Endodermal cell (in vitro differentiated cells): ENCODE results near the gene POR. TPM values are rescaled to one million over a fixed set of nuclear protein-coding genes. Genes with fewer than 3 reads are reported as not detected.
A peak's percentile ranks its signal among the peaks of the same experiment; 100 is the strongest.
"Not testable (repeated sequence)": the region's sequence is repeated elsewhere in the genome, so short reads cannot be mapped to it uniquely, and the experiment has no call there.

Source experiments
- DNase-seq: peaks from one replicate; pipeline ENCODE4 v3.0.0-alpha.2; 2017
- H3K27ac ChIP-seq: 2 replicates; pipeline ENCODE4 v1.5.1; 2013; ENCODE audit warnings: mild to moderate bottlenecking, low read depth, low read length, moderate library complexity
- H3K27me3 ChIP-seq: 2 replicates; pipeline ENCODE4 v1.6.1; 2013; ENCODE audit warnings: mild to moderate bottlenecking, low read length, moderate library complexity; ENCODE audit not compliant: insufficient read depth, control insufficient read depth, poor library complexity, severe bottlenecking
- H3K36me3 ChIP-seq: 2 replicates; pipeline ENCODE4 v1.7.0; 2013; ENCODE audit warnings: mild to moderate bottlenecking, low read length, moderate library complexity; ENCODE audit not compliant: control insufficient read depth, insufficient read depth
- H3K4me1 ChIP-seq: one replicate; pipeline ENCODE4 v1.7.0; 2013; ENCODE audit warnings: low read length; ENCODE audit not compliant: control insufficient read depth, insufficient read depth
- H3K4me3 ChIP-seq: 2 replicates; pipeline ENCODE4 v1.5.1; 2013; ENCODE audit warnings: mild to moderate bottlenecking, low read length, moderate library complexity
- H3K9ac ChIP-seq: 2 replicates; pipeline ENCODE4 v1.6.1; 2013; ENCODE audit warnings: mild to moderate bottlenecking, low read length, moderate library complexity; ENCODE audit not compliant: poor library complexity, severe bottlenecking; ENCODE audit errors: extremely low read depth
- H3K9me3 ChIP-seq: 2 replicates; pipeline ENCODE4 v1.6.1; 2013; ENCODE audit warnings: mild to moderate bottlenecking, low read length, moderate library complexity; ENCODE audit not compliant: control insufficient read depth
- H3K27ac Mint-ChIP-seq: 2 replicates; pipeline ENCODE4 v1.8.0; 2020; ENCODE audit warnings: mixed read lengths
- H3K27me3 Mint-ChIP-seq: 2 replicates; pipeline ENCODE4 v1.8.0; 2021; ENCODE audit warnings: mild to moderate bottlenecking, mixed read lengths; ENCODE audit not compliant: insufficient read depth
- H3K36me3 Mint-ChIP-seq: 2 replicates; pipeline ENCODE4 v1.8.0; 2020; ENCODE audit warnings: low read depth, mixed read lengths
- H3K4me1 Mint-ChIP-seq: 2 replicates; pipeline ENCODE4 v1.8.0; 2020; ENCODE audit warnings: mixed read lengths
- H3K4me3 Mint-ChIP-seq: 2 replicates; pipeline ENCODE4 v1.8.0; 2020; ENCODE audit warnings: mild to moderate bottlenecking, moderate library complexity, mixed read lengths
- H3K9me3 Mint-ChIP-seq: 2 replicates; pipeline ENCODE4 v1.8.0; 2020; ENCODE audit warnings: mild to moderate bottlenecking, mixed read lengths
- CTCF ChIP-seq: fragments of 200-600 bp; sonication (generic); conservative IDR thresholded peaks from 2 replicates; pipeline ENCODE4 v1.5.0; 2021; ENCODE audit warnings: antibody characterized with exemption, mild to moderate bottlenecking
- WGBS, 2 experiments: methylation state at CpG; one replicate each; pipeline versions ENCODE4 v1.1.5 to v1.1.7; 2013; ENCODE audit warnings: missing lambda C conversion rate in 2 of 2, mixed read lengths in 1 of 2; ENCODE audit not compliant: insufficient coverage in 1 of 2, insufficient read length in 1 of 2; 5-methylcytosine and 5-hydroxymethylcytosine counted together
- total RNA-seq, 2 donors: library from RNA; stranded (reverse); fragmentation: NEBNext Ultra II Directional in 1 of 2; extraction: Animal tissue kit (Norgen Biotek cat#: 25700) in 1 of 2; gene quantifications; 2 replicates in 1 of 2; 3 replicates in 1 of 2; pipeline ENCODE4 v1.2.1, GENCODE V29; 2021

The POR gene
- total RNA-seq, 2 donors from 2014 or later = 85.2 to 92.9 TPM

- Histone ChIP-seq H3K27me3 (no peaks in the 10 kb centered on the region), H3K9ac (no peak overlapping the region), H3K4me1 (no peaks in the 10 kb centered on the region), H3K4me3 (no peak overlapping the region), H3K36me3 (no peaks in the 10 kb centered on the region), H3K27ac (no peak overlapping the region), H3K9me3 (no peaks in the 10 kb centered on the region)
- TF ChIP-seq CTCF = no peak
- no peaks in the 10 kb centered on the region for H3K9me3 Mint-ChIP-seq
- no peak overlapping the region for H3K27ac Mint-ChIP-seq
- H3K27me3 Mint-ChIP-seq = peaks cover 6% of the 10 kb centered on the region
- 81 to 94% methylated on average over 2 to 7 of the region's 7 CpGs for WGBS, 2 experiments
- H3K4me3 Mint-ChIP-seq = no peak overlapping the region
- no peak for DNase-seq
- H3K36me3 Mint-ChIP-seq = no peaks in the 10 kb centered on the region
- no peaks in the 10 kb centered on the region for H3K4me1 Mint-ChIP-seq
Observed at GRCh38 chr7:75869776-75870379, 45.1 kb upstream of the POR start.

- H3K4me3 Mint-ChIP-seq = no peak overlapping the region
- Histone ChIP-seq H3K36me3 (no peaks in the 10 kb centered on the region), H3K4me1 (no peaks in the 10 kb centered on the region), H3K27ac (no peak overlapping the region), H3K4me3 (no peak overlapping the region), H3K9ac (no peak overlapping the region), H3K27me3 (no peaks in the 10 kb centered on the region), H3K9me3 (no peaks in the 10 kb centered on the region)
- whole genome bisulfite sequencing, 2 experiments = 92% methylated on average over 8 to 9 of the region's 9 CpGs
- no peak for DNase-seq
- H3K27me3 Mint-ChIP-seq = peaks cover 6% of the 10 kb centered on the region
- no peaks in the 10 kb centered on the region for H3K4me1 Mint-ChIP-seq
- H3K36me3 Mint-ChIP-seq = no peaks in the 10 kb centered on the region
- no peak for TF ChIP-seq CTCF
- no peak overlapping the region for H3K27ac Mint-ChIP-seq
- H3K9me3 Mint-ChIP-seq = no peaks in the 10 kb centered on the region
Observed at GRCh38 chr7:75870557-75871161, 44.3 kb upstream of the POR start.

GRCh38 chr7:75872073-75872782, 42.7 kb upstream of the POR start:
- H3K27me3 Mint-ChIP-seq = peaks cover 4% of the 10 kb centered on the region
- H3K36me3 ChIP-seq = no peaks in the 10 kb centered on the region
- H3K27ac ChIP-seq = no peak overlapping the region
- H3K4me1 ChIP-seq = no peaks in the 10 kb centered on the region
- no peaks in the 10 kb centered on the region for H3K9me3 Mint-ChIP-seq
- H3K36me3 Mint-ChIP-seq = no peaks in the 10 kb centered on the region
- no peak for DNase-seq
- WGBS, 2 experiments = 94 to 95% methylated on average over 11 to 13 of the region's 13 CpGs
- no peak overlapping the region for H3K9ac ChIP-seq
- H3K27me3 ChIP-seq = no peaks in the 10 kb centered on the region
- no peaks in the 10 kb centered on the region for H3K9me3 ChIP-seq
- H3K4me3 Mint-ChIP-seq = no peak overlapping the region
- no peak overlapping the region for H3K4me3 ChIP-seq
- peaks cover 4% of the 10 kb centered on the region for H3K4me1 Mint-ChIP-seq
- H3K27ac Mint-ChIP-seq = no peak overlapping the region
- peak; percentile 2 for TF ChIP-seq CTCF

GRCh38 chr7:75874180-75874579, 40.8 kb upstream of the POR start:
- H3K4me1 ChIP-seq, H3K9me3 Mint-ChIP-seq, H3K4me3 Mint-ChIP-seq, H3K27ac ChIP-seq, DNase-seq, H3K9me3 ChIP-seq, H3K4me3 ChIP-seq, H3K27ac Mint-ChIP-seq, H3K36me3 ChIP-seq, H3K27me3 ChIP-seq, H3K27me3 Mint-ChIP-seq, H3K36me3 Mint-ChIP-seq, H3K9ac ChIP-seq: not testable (repeated sequence)
- 92 to 95% methylated on average over 3 of the region's 3 CpGs for WGBS, 2 experiments
- H3K4me1 Mint-ChIP-seq = peaks cover 12% of the 10 kb centered on the region
